ENCODE data around the gene ZNF778.

The ZNF778 gene

DNA sequence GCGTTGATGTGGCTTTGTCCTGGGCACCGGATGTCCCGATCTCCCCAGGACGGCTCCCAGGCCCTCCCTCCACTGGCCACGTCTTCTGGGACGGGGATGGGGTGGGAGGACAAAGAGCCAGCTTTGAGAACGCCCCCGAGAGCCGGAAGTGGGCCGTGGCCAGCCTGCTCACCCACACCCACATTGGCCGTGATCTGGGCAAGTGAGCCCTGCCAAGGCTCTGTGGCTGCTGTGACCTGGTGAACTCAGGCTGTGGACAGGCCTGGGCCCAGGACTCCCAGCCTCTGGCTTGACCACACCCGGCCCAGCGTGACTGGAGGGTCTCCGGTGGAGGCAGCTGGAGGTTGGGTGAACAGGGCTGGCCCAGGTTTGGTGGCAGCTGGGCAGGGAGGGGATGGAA lies 42.6 kb upstream of the ZNF778 start:
- H3K4me1 ChIP-seq (ENCODE audit: control insufficient read depth, insufficient read depth, low read length), result peaks cover 18% of the 10 kb centered on the region
- H3K9me3 ChIP-seq (ENCODE audit: control insufficient read depth, insufficient read depth, low read depth, low read length), result no peaks in the 10 kb centered on the region
- peaks cover 36% of the 10 kb centered on the region for H3K27me3 ChIP-seq (ENCODE audit: control insufficient read depth, insufficient read depth, low read length)

DNA sequence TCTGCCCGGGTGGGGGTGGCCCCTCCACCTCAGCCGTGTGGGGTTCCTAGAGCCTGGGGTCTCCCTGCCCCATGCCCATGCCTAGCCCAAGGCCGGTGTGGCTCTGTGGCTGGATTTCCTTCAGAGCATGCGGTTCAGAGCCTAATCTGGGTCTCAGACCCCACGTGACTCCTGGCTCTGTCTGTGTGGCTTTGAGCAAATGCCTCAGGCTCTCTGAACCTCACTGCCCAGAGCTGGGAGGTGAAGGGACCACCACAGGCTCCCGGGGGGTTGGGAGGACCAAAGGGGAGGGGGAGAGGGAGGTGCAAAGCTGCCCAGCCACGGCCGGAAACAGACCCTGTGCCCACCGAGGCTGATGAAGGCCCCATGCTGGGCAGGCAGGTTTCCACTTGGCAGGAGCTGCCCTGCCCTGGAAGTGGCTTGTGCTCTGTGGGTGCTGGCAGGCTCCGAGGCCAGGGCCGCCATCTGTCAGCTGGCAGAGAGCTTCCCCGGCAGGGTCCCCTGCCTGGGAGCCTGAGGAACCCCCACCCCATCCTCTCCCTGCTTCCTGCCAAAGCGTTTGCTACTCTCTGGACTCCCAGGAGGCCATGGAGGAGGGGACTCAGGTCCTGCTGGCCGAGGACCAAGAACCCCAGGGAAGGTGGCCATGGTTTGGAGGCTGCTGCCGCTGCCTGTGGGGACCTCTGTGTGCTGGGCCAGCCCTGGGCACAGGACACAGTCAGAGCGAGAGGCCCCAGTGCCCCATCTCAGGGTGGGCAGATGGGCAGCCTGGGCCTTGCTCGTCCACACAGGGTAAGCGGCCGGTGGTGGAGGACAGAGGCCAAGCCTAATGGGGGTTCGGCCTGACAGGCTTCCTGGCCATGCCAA lies 42.0 kb upstream of the ZNF778 start:
- H3K4me1 ChIP-seq (ENCODE audit: control insufficient read depth, insufficient read depth, low read length), result peaks cover 18% of the 10 kb centered on the region

More for the DNA sequence above, 42.6 kb upstream of the ZNF778 start:
- no peak overlapping the region for H3K9ac ChIP-seq (ENCODE audit: low read length)
- H3K4me3 ChIP-seq (ENCODE audit: low read depth, low read length), result no peak overlapping the region
- no peaks in the 10 kb centered on the region for H3K36me3 ChIP-seq (ENCODE audit: control insufficient read depth, insufficient read depth, low read length)
- H3K27ac ChIP-seq (ENCODE audit: low read depth, low read length), result no peak overlapping the region

DNA sequence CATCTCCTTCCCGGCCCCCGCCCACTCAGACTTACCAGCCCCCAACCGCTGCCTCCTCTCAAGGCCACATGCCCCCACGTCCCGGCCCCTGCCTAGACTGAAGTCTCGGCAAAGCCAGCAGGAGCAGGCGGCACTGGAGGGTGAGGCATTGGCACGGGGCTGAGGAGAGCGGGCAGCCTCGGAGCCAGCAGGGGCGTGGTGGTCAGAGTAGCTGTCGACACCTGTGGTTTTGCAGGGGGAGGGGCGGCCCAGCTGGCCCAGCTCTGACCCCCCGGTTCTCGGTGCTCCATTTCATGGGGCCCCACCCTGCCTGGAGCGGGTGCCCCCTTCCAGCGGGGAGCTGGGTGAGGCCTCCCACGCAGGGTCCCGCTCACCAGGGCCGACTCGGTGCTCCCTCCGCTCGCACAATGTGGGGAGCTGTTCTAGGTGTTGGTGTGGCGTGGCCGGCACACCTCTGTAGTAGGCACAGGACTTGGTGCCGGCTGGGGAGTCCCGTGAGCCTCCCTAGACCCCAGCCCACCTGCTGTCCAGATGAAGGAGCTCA lies 41.3 kb upstream of the ZNF778 start:
- no peak overlapping the region for H3K4me3 ChIP-seq (ENCODE audit: low read depth, low read length)
- peaks cover 23% of the 10 kb centered on the region for H3K27me3 ChIP-seq (ENCODE audit: control insufficient read depth, insufficient read depth, low read length)

More for the DNA sequence above, 42.0 kb upstream of the ZNF778 start:
- Histone ChIP-seq H3K27ac (ENCODE audit: low read depth, low read length) (no peak overlapping the region), H3K9ac (ENCODE audit: low read length) (no peak overlapping the region), H3K9me3 (ENCODE audit: control insufficient read depth, insufficient read depth, low read depth, low read length) (no peaks in the 10 kb centered on the region), H3K36me3 (ENCODE audit: control insufficient read depth, insufficient read depth, low read length) (no peaks in the 10 kb centered on the region), H3K27me3 (ENCODE audit: control insufficient read depth, insufficient read depth, low read length) (peaks cover 29% of the 10 kb centered on the region), H3K4me3 (ENCODE audit: low read depth, low read length) (no peak overlapping the region)

DNA sequence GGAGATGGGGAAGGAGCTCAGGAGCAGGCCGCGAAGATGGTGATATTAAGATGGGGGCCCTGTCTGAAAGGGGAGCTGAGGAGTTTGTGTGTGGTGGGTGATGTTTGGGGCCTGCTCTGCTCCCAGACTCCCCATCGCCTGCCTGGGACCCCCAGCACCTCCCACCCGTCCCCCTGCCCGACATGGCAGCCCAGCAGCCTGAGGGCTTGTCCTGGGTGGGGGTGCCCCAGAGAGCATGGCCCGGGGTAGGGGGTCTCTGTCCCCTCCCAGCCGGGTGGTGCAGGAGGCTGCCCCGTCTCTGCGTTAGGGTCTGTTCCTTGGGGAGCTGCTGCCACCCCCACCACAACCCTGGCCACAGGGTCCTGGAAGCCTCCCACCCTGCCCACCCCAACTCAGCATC lies 40.8 kb upstream of the ZNF778 start:
- Histone ChIP-seq H3K9me3 (ENCODE audit: control insufficient read depth, insufficient read depth, low read depth, low read length) (no peaks in the 10 kb centered on the region), H3K4me1 (ENCODE audit: control insufficient read depth, insufficient read depth, low read length) (peaks cover 13% of the 10 kb centered on the region; the same call in 1 of the 2 replicates), H3K4me3 (ENCODE audit: low read depth, low read length) (no peak overlapping the region), H3K27ac (ENCODE audit: low read depth, low read length) (no peak overlapping the region), H3K9ac (ENCODE audit: low read length) (no peak overlapping the region), H3K36me3 (ENCODE audit: control insufficient read depth, insufficient read depth, low read length) (no peaks in the 10 kb centered on the region), H3K27me3 (ENCODE audit: control insufficient read depth, insufficient read depth, low read length) (peaks cover 22% of the 10 kb centered on the region)

More for the DNA sequence above, 41.3 kb upstream of the ZNF778 start:
- Histone ChIP-seq H3K9ac (ENCODE audit: low read length) (no peak overlapping the region), H3K9me3 (ENCODE audit: control insufficient read depth, insufficient read depth, low read depth, low read length) (no peaks in the 10 kb centered on the region), H3K4me1 (ENCODE audit: control insufficient read depth, insufficient read depth, low read length) (peaks cover 14% of the 10 kb centered on the region; the same call in 1 of the 2 replicates), H3K27ac (ENCODE audit: low read depth, low read length) (no peak overlapping the region), H3K36me3 (ENCODE audit: control insufficient read depth, insufficient read depth, low read length) (no peaks in the 10 kb centered on the region)

DNA sequence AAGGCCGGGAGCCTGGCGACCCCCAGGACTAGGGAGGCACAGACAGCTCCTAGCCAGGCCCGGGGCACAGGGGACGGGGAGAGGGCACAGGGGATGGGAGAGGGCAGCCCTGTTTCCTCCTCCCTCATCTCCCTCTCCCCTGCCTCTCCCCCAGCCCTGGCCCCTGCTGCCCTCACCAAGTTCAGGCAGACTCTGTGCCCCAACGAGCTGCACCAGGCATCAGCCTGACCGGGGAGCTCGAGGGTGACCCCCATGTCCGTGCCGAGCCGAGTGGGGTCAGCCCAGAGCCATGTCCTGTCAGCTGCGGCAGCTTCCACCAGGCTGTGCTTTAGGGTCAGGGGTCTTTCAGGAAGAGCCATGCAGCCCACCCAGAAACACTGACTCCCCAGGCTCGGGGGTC lies 40.0 kb upstream of the ZNF778 start:
- H3K4me1 ChIP-seq (ENCODE audit: control insufficient read depth, insufficient read depth, low read length), result peaks cover 11% of the 10 kb centered on the region; the same call in 1 of the 2 replicates
- peaks cover 14% of the 10 kb centered on the region for H3K27me3 ChIP-seq (ENCODE audit: control insufficient read depth, insufficient read depth, low read length)
- no peak overlapping the region for H3K9ac ChIP-seq (ENCODE audit: low read length)
- no peaks in the 10 kb centered on the region for H3K9me3 ChIP-seq (ENCODE audit: control insufficient read depth, insufficient read depth, low read depth, low read length)
- no peaks in the 10 kb centered on the region for H3K36me3 ChIP-seq (ENCODE audit: control insufficient read depth, insufficient read depth, low read length)
- no peak overlapping the region for H3K4me3 ChIP-seq (ENCODE audit: low read depth, low read length)
- H3K27ac ChIP-seq (ENCODE audit: low read depth, low read length), result no peak overlapping the region

DNA sequence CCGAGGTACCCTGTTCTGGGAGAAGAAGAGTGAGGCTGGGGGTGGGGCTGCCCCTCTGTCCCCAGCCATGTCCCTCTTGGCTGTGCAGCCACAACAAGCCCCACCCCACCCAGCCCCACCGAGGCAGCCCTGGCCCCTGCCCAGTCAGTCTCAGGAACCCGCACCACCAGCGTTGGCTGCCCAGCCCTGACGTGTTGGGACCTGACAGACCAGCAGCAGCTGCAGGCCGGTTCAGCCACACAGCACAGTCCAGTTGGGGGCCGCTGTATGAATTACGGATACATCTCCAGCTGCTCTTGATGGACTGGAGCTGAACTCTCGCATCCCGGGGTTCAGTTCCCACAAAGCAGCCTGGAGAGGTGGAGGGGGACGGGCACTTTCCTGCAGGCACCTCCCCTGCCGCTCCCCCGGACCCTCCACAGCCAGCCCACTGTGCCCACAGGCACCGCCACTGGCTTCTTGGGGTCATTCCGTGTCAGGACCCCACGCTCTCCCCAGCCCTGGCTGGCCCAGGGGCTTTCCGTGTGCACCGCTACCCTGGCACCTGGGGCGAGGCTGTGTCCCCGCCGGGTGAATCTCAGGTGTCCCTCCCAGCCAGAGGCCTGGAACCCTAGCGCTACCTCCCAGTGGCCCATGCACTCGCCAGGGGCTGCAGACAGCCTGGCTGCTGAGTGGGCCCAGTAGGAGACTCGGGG lies 38.9 kb upstream of the ZNF778 start:
- no peaks in the 10 kb centered on the region for H3K9me3 ChIP-seq (ENCODE audit: control insufficient read depth, insufficient read depth, low read depth, low read length)
- H3K36me3 ChIP-seq (ENCODE audit: control insufficient read depth, insufficient read depth, low read length), result no peaks in the 10 kb centered on the region
- H3K4me3 ChIP-seq (ENCODE audit: low read depth, low read length), result no peak overlapping the region
- H3K27ac ChIP-seq (ENCODE audit: low read depth, low read length), result no peak overlapping the region
- H3K4me1 ChIP-seq (ENCODE audit: control insufficient read depth, insufficient read depth, low read length), result peaks cover 4% of the 10 kb centered on the region; the same call in 1 of the 2 replicates
- no peak overlapping the region for H3K9ac ChIP-seq (ENCODE audit: low read length)
- H3K27me3 ChIP-seq (ENCODE audit: control insufficient read depth, insufficient read depth, low read length), result peaks cover 9% of the 10 kb centered on the region; the same call in 1 of the 2 replicates

DNA sequence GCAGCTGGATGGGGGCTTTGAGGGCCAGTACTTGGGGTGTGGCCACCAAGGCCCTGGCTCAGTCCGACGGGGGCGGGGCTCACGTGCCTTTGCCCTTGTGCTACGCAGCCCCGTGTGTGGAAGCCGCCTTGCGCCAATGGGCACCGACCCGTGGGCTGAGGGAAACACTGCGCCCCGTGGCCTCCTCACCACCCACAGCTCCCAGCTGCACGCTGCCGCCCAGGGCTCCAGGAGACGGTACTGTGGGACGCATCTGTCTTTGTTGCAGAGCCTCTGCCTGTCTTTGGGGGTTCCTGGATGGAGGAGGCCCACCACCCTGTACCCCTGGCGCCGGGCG lies 38.4 kb upstream of the ZNF778 start:
- Histone ChIP-seq H3K27ac (ENCODE audit: low read depth, low read length) (no peak overlapping the region), H3K4me1 (ENCODE audit: control insufficient read depth, insufficient read depth, low read length) (no peaks in the 10 kb centered on the region), H3K27me3 (ENCODE audit: control insufficient read depth, insufficient read depth, low read length) (peaks cover 10% of the 10 kb centered on the region; the same call in 1 of the 2 replicates)

DNA sequence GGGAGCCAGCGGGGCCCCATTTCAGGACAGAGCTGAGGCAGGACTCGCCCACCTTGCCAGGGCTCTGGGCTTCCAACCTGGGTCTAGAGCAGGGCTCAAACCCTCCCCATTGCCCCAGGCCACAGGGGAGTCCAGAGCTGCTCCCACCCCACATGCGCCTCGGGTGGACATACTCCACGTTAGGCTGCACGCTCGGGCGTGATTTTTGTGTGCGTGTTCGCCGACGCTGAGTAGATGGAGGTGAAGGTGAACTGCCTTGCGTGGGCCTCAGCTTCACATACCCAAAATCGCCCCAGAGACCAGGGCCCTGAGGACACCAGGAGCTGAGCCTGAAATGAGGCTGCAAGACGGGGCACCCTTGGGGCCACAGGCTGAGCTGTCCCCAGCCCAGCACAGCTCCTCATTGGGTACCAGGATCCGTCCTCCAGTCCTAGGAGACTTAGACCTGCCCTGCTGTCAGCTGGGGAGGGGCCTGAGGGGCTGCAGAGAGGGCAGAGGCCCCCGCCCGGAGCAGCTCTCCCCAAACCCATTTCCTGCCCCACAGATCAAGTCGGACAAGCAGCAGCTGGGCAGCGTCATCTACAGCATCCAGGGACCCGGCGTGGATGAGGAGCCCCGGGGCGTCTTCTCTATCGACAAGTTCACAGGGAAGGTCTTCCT lies 37.7 kb upstream of the ZNF778 start:
- no peak overlapping the region for H3K27ac ChIP-seq (ENCODE audit: low read depth, low read length)
- no peak overlapping the region for H3K4me3 ChIP-seq (ENCODE audit: low read depth, low read length)
- H3K27me3 ChIP-seq (ENCODE audit: control insufficient read depth, insufficient read depth, low read length), result peaks cover 16% of the 10 kb centered on the region; the same call in 1 of the 2 replicates
- H3K9me3 ChIP-seq (ENCODE audit: control insufficient read depth, insufficient read depth, low read depth, low read length), result no peaks in the 10 kb centered on the region
- no peaks in the 10 kb centered on the region for H3K4me1 ChIP-seq (ENCODE audit: control insufficient read depth, insufficient read depth, low read length)
- no peaks in the 10 kb centered on the region for H3K36me3 ChIP-seq (ENCODE audit: control insufficient read depth, insufficient read depth, low read length)
- no peak overlapping the region for H3K9ac ChIP-seq (ENCODE audit: low read length)

More for the DNA sequence above, 38.4 kb upstream of the ZNF778 start:
- Histone ChIP-seq H3K9me3 (ENCODE audit: control insufficient read depth, insufficient read depth, low read depth, low read length) (no peaks in the 10 kb centered on the region), H3K4me3 (ENCODE audit: low read depth, low read length) (no peak overlapping the region), H3K9ac (ENCODE audit: low read length) (no peak overlapping the region), H3K36me3 (ENCODE audit: control insufficient read depth, insufficient read depth, low read length) (no peaks in the 10 kb centered on the region)

DNA sequence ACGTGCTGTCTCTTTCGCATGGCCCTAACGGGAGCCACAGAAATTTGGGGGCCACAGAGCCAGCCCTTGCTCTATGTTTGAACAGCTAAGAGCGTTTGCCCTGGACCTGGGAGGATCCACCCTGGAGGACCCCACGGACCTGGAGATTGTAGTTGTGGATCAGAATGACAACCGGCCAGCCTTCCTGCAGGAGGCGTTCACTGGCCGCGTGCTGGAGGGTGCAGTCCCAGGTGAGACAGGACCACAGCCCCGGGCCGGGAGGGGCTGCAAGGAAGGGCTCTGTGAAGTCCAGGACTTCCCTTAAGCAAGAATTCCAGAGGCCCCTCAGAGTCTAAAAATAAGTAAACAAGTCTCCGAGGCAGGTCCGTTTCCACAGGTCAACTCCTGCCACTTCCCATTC lies 34.0 kb upstream of the ZNF778 start:
- Histone ChIP-seq H3K4me3 (ENCODE audit: low read depth, low read length) (no peak overlapping the region), H3K4me1 (ENCODE audit: control insufficient read depth, insufficient read depth, low read length) (no peaks in the 10 kb centered on the region), H3K36me3 (ENCODE audit: control insufficient read depth, insufficient read depth, low read length) (no peaks in the 10 kb centered on the region), H3K9ac (ENCODE audit: low read length) (no peak overlapping the region), H3K9me3 (ENCODE audit: control insufficient read depth, insufficient read depth, low read depth, low read length) (no peaks in the 10 kb centered on the region), H3K27me3 (ENCODE audit: control insufficient read depth, insufficient read depth, low read length) (peaks cover 27% of the 10 kb centered on the region; the same call in 1 of the 2 replicates), H3K27ac (ENCODE audit: low read depth, low read length) (no peak overlapping the region)

DNA sequence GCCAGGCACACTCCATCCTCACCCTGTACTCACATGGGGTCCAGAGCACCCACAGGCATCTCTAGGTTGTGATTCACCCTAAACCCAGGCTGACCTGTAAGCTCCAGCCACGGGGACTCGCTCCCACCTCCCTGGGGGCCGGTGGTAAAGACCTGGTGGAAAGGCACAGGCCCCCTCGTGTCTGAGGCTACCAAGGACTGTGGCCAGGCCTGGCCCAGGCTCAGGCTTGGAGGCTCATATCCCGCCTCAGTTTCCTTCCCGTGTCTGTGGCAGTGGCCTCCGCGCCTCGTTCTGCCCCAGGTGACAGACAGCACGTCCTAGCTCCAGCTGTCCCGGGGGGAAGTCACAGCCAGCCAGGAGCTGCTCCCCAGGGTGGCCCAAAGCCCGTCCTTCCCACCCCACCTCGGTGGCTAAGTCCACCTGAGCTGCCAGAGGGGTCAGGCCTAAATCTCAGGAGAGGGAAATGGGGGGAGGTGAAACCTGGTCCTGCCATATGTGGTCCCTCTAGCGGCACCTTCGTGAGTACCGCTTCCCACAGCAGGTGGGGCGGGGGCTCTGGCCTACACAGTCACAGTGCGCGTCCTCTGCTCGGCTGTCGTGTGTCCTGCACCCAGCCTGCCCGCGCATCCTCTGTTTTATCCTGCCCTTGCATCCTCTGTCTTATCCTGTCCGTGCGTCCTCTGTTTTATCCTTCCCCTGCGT lies 33.4 kb upstream of the ZNF778 start:
- Histone ChIP-seq H3K4me3 (ENCODE audit: low read depth, low read length) (no peak overlapping the region), H3K4me1 (ENCODE audit: control insufficient read depth, insufficient read depth, low read length) (no peaks in the 10 kb centered on the region), H3K36me3 (ENCODE audit: control insufficient read depth, insufficient read depth, low read length) (no peaks in the 10 kb centered on the region), H3K9ac (ENCODE audit: low read length) (no peak overlapping the region), H3K9me3 (ENCODE audit: control insufficient read depth, insufficient read depth, low read depth, low read length) (no peaks in the 10 kb centered on the region), H3K27me3 (ENCODE audit: control insufficient read depth, insufficient read depth, low read length) (peaks cover 27% of the 10 kb centered on the region; the same call in 1 of the 2 replicates), H3K27ac (ENCODE audit: low read depth, low read length) (no peak overlapping the region)

All from HUES6 (cell line).